H1 (cell line): ENCODE results near the gene ANKMY2. TPM values are rescaled to one million over a fixed set of nuclear protein-coding genes. Genes with fewer than 3 reads are reported as not detected.

Source experiments
- CTCF ChIA-PET: fragments of 300-600 bp; sonication (Branson Sonifier 250); formaldehyde crosslinking; loops from one replicate; lab custom pipeline; 2021; ENCODE audit not compliant: partially characterized antibody; lab: Charles Lee
- POLR2A ChIA-PET: fragments of 300-600 bp; sonication (Branson Sonifier 250); formaldehyde crosslinking; loops from one replicate; lab custom pipeline; 2021; ENCODE audit warnings: inconsistent platforms; ENCODE audit not compliant: partially characterized antibody; lab: Charles Lee
- DNase-seq, 2 experiments: peaks; one replicate each; pipeline versions ENCODE4 v3.0.0 to v3.0.0-alpha.2; 2010 to 2022; ENCODE audit warnings: low spot score in 2 of 2, low read depth in 1 of 2, mixed read lengths in 1 of 2
- FAIRE-seq: peaks from 2 replicates; lab custom pipeline; 2011; peaks lifted over from hg19 to GRCh38; lab: Jason Lieb, UNC
- H2AFZ ChIP-seq: 2 replicates; pipeline ENCODE4 v1.8.1; 2012; ENCODE audit warnings: low read length, inconsistent platforms
- H2AK5ac ChIP-seq: 2 replicates; pipeline ENCODE4 v1.6.1; 2013; ENCODE audit warnings: low read depth, low read length
- H2BK120ac ChIP-seq: replicated peaks from 2 replicates; pipeline ENCODE3; 2013; ENCODE audit warnings: low read depth, low read length, inconsistent platforms
- H2BK12ac ChIP-seq: 2 replicates; pipeline ENCODE4 v1.6.1; 2013; ENCODE audit warnings: low read depth, low read length
- H2BK15ac ChIP-seq: 2 replicates; pipeline ENCODE4 v1.6.1; 2013; ENCODE audit warnings: low read length
- H2BK20ac ChIP-seq: 2 replicates; pipeline ENCODE4 v1.6.1; 2013; ENCODE audit warnings: low read length
- H2BK5ac ChIP-seq: 2 replicates; pipeline ENCODE4 v1.6.1; 2013; ENCODE audit warnings: low read depth, low read length
- H3K14ac ChIP-seq: 2 replicates; pipeline ENCODE4 v1.6.1; 2013; ENCODE audit warnings: inconsistent platforms; ENCODE audit not compliant: insufficient read length
- H3K18ac ChIP-seq: 2 replicates; pipeline ENCODE4 v1.6.1; 2013; ENCODE audit warnings: low read length; ENCODE audit errors: extremely low read depth
- H3K23ac ChIP-seq: 2 replicates; pipeline ENCODE4 v1.6.1; 2013; ENCODE audit warnings: inconsistent platforms; ENCODE audit not compliant: insufficient read length
- H3K23me2 ChIP-seq: 2 replicates; pipeline ENCODE4 v1.6.1; 2013; ENCODE audit warnings: low read depth, low read length
- H3K27ac ChIP-seq: 2 replicates; pipeline ENCODE4 v1.6.1; 2011; ENCODE audit warnings: low read depth, low read length, inconsistent platforms
- H3K27me3 ChIP-seq, 4 experiments: replicated peaks in 1 of 4; 1 replicate in 1 of 4; 2 replicates in 3 of 4; pipeline versions ENCODE4 v1.6.1 to v1.8.1; 2011 to 2013; ENCODE audit warnings: low read length in 3 of 4, mild to moderate bottlenecking in 3 of 4, inconsistent platforms in 2 of 4, mixed read lengths in 2 of 4, moderate library complexity in 1 of 4; ENCODE audit not compliant: control insufficient read depth in 3 of 4, insufficient read depth in 3 of 4; ENCODE audit errors: extremely low read depth in 1 of 4
- H3K36me3 ChIP-seq, 4 experiments: 2 replicates each; pipeline versions ENCODE4 v1.6.1 to v1.8.1; 2011 to 2013; ENCODE audit warnings: mild to moderate bottlenecking in 4 of 4, low read length in 3 of 4, moderate library complexity in 2 of 4, control low read depth in 1 of 4, inconsistent platforms in 1 of 4; ENCODE audit not compliant: insufficient read depth in 4 of 4, control insufficient read depth in 2 of 4
- H3K4ac ChIP-seq: replicated peaks from 2 replicates; pipeline ENCODE3; 2013; ENCODE audit warnings: low read length, low read depth, mixed read lengths, inconsistent platforms; ENCODE audit not compliant: insufficient read length
- H3K4me1 ChIP-seq, 4 experiments: replicated peaks in 1 of 4; 1 replicate in 1 of 4; 2 replicates in 3 of 4; pipeline versions ENCODE4 v1.6.1 to v1.8.1; 2011 to 2013; ENCODE audit warnings: low read length in 3 of 4, inconsistent platforms in 2 of 4, mixed read lengths in 1 of 4; ENCODE audit not compliant: insufficient read depth in 4 of 4, control insufficient read depth in 3 of 4
- H3K4me2 ChIP-seq, 2 experiments: 2 replicates each; pipeline versions ENCODE4 v1.6.1 to v1.8.1; 2011 to 2013; ENCODE audit warnings: low read depth in 2 of 2, low read length in 2 of 2, control low read depth in 1 of 2, inconsistent platforms in 1 of 2, mild to moderate bottlenecking in 1 of 2; ENCODE audit not compliant: insufficient read depth in 1 of 2
- H3K4me3 ChIP-seq, 4 experiments: fragments of 200-600, 300-600 bp in 1 of 4; sonication (generic), shearing (Covaris generic), sonication (Bioruptor Twin) in 1 of 4; 2 replicates each; pipeline versions ENCODE4 v1.5.1 to v1.8.1; 2011 to 2016; ENCODE audit warnings: low read length in 4 of 4, low read depth in 3 of 4, control low read depth in 2 of 4, inconsistent platforms in 2 of 4, mild to moderate bottlenecking in 2 of 4, mixed read lengths in 1 of 4, moderate library complexity in 1 of 4; ENCODE audit not compliant: insufficient read depth in 2 of 4; ENCODE audit errors: extremely low read depth in 1 of 4
- H3K56ac ChIP-seq: replicated peaks from 2 replicates; pipeline ENCODE3; 2013; ENCODE audit warnings: low read depth, mild to moderate bottlenecking, mixed read lengths, low read length, inconsistent platforms; ENCODE audit not compliant: insufficient read length
- H3K79me1 ChIP-seq: 2 replicates; pipeline ENCODE4 v1.6.1; 2013; ENCODE audit warnings: low read depth, low read length, control low read depth
- H3K79me2 ChIP-seq, 2 experiments: 2 replicates each; pipeline versions ENCODE4 v1.6.1 to v1.8.1; 2012 to 2013; ENCODE audit warnings: low read length in 2 of 2, mild to moderate bottlenecking in 2 of 2, inconsistent platforms in 1 of 2; ENCODE audit not compliant: insufficient read depth in 2 of 2, control insufficient read depth in 1 of 2
- H3K9ac ChIP-seq, 4 experiments: replicated peaks in 1 of 4; 1 replicate in 1 of 4; 2 replicates in 3 of 4; pipeline versions ENCODE4 v1.6.1 to v1.8.1; 2011 to 2013; ENCODE audit warnings: low read depth in 3 of 4, low read length in 3 of 4, control low read depth in 2 of 4, mild to moderate bottlenecking in 2 of 4, moderate library complexity in 2 of 4, inconsistent platforms in 1 of 4; ENCODE audit errors: extremely low read depth in 1 of 4
- H3K9me3 ChIP-seq, 2 experiments: 2 replicates each; pipeline versions ENCODE4 v1.6.1 to v1.8.1; 2012 to 2013; ENCODE audit warnings: mild to moderate bottlenecking in 2 of 2, moderate library complexity in 2 of 2, control low read depth in 1 of 2, inconsistent platforms in 1 of 2, low read depth in 1 of 2, low read length in 1 of 2, mixed read lengths in 1 of 2; ENCODE audit not compliant: insufficient read depth in 2 of 2
- H4K20me1 ChIP-seq, 2 experiments: replicated peaks in 1 of 2; 2 replicates each; pipeline versions ENCODE3 to v1.8.1; 2011 to 2013; ENCODE audit warnings: inconsistent platforms in 2 of 2, low read length in 2 of 2, mild to moderate bottlenecking in 1 of 2; ENCODE audit not compliant: insufficient read depth in 2 of 2, control insufficient read depth in 1 of 2
- H4K5ac ChIP-seq: 2 replicates; pipeline ENCODE4 v1.6.1; 2013; ENCODE audit warnings: low read length, low read depth, mixed read lengths, inconsistent platforms; ENCODE audit not compliant: insufficient read length
- H4K8ac ChIP-seq: 2 replicates; pipeline ENCODE4 v1.8.0; 2013; ENCODE audit warnings: mild to moderate bottlenecking, moderate library complexity, low read length, inconsistent platforms; ENCODE audit not compliant: insufficient read depth; ENCODE audit errors: extremely low read depth
- H4K91ac ChIP-seq: replicated peaks from 2 replicates; pipeline ENCODE3; 2013; ENCODE audit warnings: low read length, mixed read lengths, inconsistent platforms; ENCODE audit not compliant: insufficient read length
- CBX8 ChIP-seq: fragments of 300-800, 300-1000 bp; sonication (generic); IDR thresholded peaks from 2 replicates; pipeline ENCODE4 v1.7.1; 2016; ENCODE audit warnings: low read depth, low read length, borderline replicate concordance
- SIN3A ChIP-seq, 2 experiments: IDR thresholded peaks in 1 of 2; conservative IDR thresholded peaks in 1 of 2; 2 replicates each; pipeline ENCODE4 v1.6.1; 2011 to 2012; ENCODE audit warnings: low read length in 2 of 2, improper control_type of control experiment in 1 of 2, low read depth in 1 of 2, mild to moderate bottlenecking in 1 of 2
- SIX5 ChIP-seq: IDR thresholded peaks from 2 replicates; pipeline ENCODE4 v1.6.1; 2011; ENCODE audit warnings: mild to moderate bottlenecking, low read depth, low read length
- WGBS, 2 experiments: shearing (Covaris generic) in 1 of 2; methylation state at CpG; one replicate each; pipeline versions ENCODE4 v1.1.6 to v1.1.7; 2013 to 2015; ENCODE audit warnings: low lambda C conversion rate in 2 of 2, mixed read lengths in 2 of 2, inconsistent platforms in 1 of 2, low coverage in 1 of 2, missing lambda C conversion rate in 1 of 2; ENCODE audit not compliant: insufficient replicate concordance in 2 of 2, insufficient coverage in 1 of 2, insufficient read length in 1 of 2; ENCODE audit errors: extremely low coverage in 1 of 2, missing lambda C conversion rate in 1 of 2; 5-methylcytosine and 5-hydroxymethylcytosine counted together
- polyA plus RNA-seq, 7 experiments: library from polyadenylated mRNA; depleted of rRNA in 3 of 7; stranded (reverse) in 5 of 7; unstranded in 2 of 7; fragments of >200 nt in 5 of 7; fragments of 200-250 nt in 2 of 7; gene quantifications; 1 replicate in 5 of 7; 2 replicates in 1 of 7; 4 replicates in 1 of 7; pipeline versions ENCODE4 v1.2.1 to v1.2.3, GENCODE V29; 2011 to 2013; ENCODE audit warnings: missing spikeins in 2 of 7, mixed read lengths in 2 of 7
- total RNA-seq: library from RNA; stranded (reverse); fragmentation: NEBNext Ultra II Directional; extraction: Animal tissue kit (Norgen Biotek cat#: 25700); gene quantifications from 2 replicates; pipeline ENCODE4 v1.2.1, GENCODE V29; 2021
- TF ChIP-seq, protein P1 (sequence below): IDR thresholded peaks from 2 replicates; pipeline ENCODE4 v1.6.1; 2011; ENCODE audit warnings: low read depth, mild to moderate bottlenecking, low read length; ENCODE audit not compliant: insufficient read depth
- TF ChIP-seq, protein P2 (sequence below): IDR thresholded peaks from 2 replicates; pipeline ENCODE4 v1.6.1; 2012; ENCODE audit warnings: inconsistent platforms

ANKMY2 gene
- total and polyA plus RNA-seq, 2 of the 8 experiments (the other 6 are each of a cell fraction or from before 2014, with no cell fraction given), result 5.2 to 9.3 TPM

DNA sequence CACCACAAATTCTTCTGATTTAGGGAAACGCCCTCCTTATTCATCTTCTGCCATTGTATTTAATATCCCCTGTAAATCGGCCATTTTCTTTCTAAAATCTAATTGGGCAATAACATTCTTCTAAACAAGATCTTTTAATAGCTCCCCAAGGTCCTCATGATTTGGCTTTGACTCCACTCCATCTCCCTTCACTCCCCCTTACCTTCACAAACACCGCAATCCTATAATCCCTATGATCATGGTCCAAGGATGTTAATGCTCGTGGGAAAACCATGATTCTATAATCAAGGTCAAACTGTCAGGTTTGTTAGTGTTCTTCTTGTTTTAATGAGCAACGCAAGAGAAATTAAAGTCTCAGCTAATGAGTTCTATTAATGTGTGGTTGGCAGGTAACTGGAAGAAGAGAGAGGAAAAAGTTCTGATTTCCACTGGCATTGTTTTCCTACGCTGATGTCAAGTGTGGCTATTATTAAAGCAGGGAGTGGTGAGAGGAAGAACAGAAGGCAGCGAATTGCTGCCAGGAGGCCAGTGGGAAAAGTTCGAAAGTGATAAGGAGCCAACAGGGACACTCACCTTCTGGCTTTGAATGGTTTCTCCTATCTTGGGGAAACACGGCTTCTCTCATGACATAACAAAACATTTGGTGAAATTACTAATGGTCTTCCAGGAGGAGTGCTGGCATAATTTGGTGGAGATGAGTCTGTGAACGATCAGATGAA is 90.9 kb downstream of the ANKMY2 start:
- Histone ChIP-seq H2BK15ac (no peak overlapping the region), H3K4me3 (no peak overlapping the region), H2BK120ac (no peak overlapping the region), H3K4me2 (no peak overlapping the region), H3K27me3 (no peaks in the 10 kb centered on the region), H3K4ac (no peak overlapping the region), H3K79me2 (no peaks in the 10 kb centered on the region), H2BK20ac (no peak overlapping the region), H3K56ac (no peak overlapping the region), H2BK12ac (no peak overlapping the region), H3K23me2 (no peaks in the 10 kb centered on the region), H4K8ac (no peak overlapping the region), H3K79me1 (no peaks in the 10 kb centered on the region), H4K5ac (no peak overlapping the region), H2AFZ (0 out of 2 replicates have a peak overlapping the region, but pooled peaks have one; percentile 21), H3K18ac (no peak overlapping the region), H3K4me1 (0 out of 7 replicates have a peak, but pooled peaks cover 0 to 2% (median 0%) of the 10 kb centered on the region in 4 experiments), H4K91ac (no peak overlapping the region), H3K36me3 (no peaks in the 10 kb centered on the region), H3K14ac (no peak overlapping the region), H3K9ac (no peak overlapping the region), H2AK5ac (no peak overlapping the region), H3K9me3 (no peaks in the 10 kb centered on the region), H4K20me1 (no peaks in the 10 kb centered on the region), H2BK5ac (no peak overlapping the region), H3K23ac (no peak overlapping the region), H3K27ac (no peak overlapping the region)
- ChIA-PET POLR2A (no interaction called here), CTCF (interaction anchor here (0.8 to 2.1 kb wide), 7 partner anchors 8 to 122 kb away, joined by 3 to 8 read pairs (median 4); no protein-coding TSS in a partner anchor)
- DNase-seq (no peak), FAIRE-seq (no peak)
- 87% methylated on average over 10 of the region's 10 CpGs; no CpG with 5 or more reads in 1 of the 2 experiments for WGBS, 2 experiments
- TF ChIP-seq, protein P1, sequence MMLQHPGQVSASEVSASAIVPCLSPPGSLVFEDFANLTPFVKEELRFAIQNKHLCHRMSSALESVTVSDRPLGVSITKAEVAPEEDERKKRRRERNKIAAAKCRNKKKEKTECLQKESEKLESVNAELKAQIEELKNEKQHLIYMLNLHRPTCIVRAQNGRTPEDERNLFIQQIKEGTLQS, result no peak
- TF ChIP-seq SIX5 (no peak), CBX8 (no peak), SIN3A (conservative IDR thresholded peaks at IDR 0.05 in 1 of 2, IDR thresholded peaks at IDR 0.05 in 1 of 2; ENCODE audit: low read depth in 1 of 2, low read length in 2 of 2) (no peak)
- TF ChIP-seq, protein P2, sequence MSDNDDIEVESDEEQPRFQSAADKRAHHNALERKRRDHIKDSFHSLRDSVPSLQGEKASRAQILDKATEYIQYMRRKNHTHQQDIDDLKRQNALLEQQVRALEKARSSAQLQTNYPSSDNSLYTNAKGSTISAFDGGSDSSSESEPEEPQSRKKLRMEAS, result no peak
